GM19467 (cell line): ENCODE data around the gene BUB1B.
"Not testable (repeated sequence)": the region's sequence is repeated elsewhere in the genome, so short reads cannot be mapped to it uniquely, and the experiment has no call there.

Experiments
- ATAC-seq: cut with Tn5 transposase; IDR thresholded peaks from one replicate; pipeline ENCODE4 v1.9.1; 2021; ENCODE audit warnings: mild to moderate bottlenecking, moderate library complexity; ENCODE audit not compliant: unreplicated experiment

Gene BUB1B

DNA sequence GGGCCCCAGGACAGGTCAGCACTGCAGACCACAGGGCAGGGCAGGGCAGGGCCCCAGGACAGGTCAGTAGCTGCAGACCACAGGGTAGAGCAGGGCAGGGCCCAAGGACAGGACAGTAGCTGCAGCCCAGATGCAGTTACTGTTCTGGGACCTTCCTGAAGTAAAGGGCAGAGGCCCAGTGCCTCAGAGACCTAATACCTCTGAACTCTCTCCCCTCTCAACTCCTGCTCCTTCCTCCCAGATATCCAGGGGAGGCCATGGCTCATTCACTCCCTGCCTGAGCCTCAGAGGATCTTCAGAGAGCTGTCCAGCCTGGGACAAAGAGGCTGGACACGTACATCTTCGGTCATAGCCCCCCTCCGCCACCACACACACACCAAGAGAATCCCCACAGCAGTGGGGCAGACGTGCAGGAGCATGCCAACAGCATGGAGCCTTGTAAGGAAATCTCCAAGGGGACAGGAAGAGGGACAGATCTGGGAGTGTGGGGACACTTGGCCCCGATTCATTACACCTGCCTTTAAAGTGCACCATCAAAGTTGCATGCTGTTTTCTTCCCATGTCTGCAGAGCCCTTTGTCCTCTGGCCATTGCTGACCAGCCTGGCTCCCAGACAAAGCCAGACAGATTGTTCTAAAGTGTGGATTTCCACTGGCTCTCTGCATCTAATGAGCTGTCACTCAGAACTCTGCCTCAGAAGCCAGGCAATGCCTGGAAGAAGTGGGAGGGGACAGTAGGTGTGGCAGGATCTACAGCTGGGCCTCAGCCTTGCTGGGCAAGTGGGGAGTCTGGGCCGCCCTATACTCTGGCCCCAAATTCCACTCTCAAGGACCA lies 24.2 kb upstream of the BUB1B start:
- no peak for ATAC-seq

DNA sequence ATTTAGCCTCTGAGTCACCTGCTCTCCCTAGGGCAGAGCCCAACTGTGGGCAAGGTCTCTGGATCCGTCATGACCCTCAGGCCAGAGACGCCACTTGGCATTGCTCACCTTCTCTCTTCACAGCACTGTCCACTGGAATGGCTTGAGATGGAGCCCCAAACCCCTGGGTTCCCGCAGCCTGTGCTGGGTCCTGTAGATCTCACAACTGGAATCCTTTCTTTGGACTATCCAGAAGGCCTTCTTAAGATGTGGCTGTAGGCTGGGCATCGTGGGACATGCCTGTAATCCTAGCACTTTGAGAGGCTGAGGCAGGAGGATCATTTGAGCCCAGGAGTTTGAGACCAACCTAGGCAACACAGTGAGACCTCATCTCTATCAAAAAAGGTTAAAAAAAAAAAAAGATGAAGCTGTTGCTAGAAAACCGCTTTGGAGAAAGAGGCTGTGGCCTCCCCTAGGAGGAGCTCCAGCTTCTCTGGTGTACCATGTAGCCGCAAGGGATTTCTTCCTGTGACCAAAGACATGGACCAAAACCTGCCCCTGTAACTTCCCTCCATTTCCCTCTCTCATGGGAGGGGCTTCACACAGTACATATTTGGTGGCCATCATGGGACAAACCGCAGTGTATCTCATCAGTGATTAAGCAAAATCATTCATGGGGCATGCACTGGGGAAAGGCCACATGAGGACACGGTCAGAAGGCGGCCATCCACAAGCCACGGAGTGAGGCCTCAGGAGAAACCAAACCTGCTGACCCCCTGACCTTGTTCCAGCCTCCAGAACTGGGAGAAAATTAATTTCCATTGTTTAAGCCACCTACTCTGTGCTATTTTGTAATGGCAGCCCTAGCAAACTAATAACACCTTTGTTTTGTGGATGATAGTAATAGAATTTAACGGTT lies 23.3 kb upstream of the BUB1B start:
- ATAC-seq, result no peak

- ATAC-seq, result not testable (repeated sequence)
Measured at GRCh38 chr15:40138201-40138570, 22.7 kb upstream of the BUB1B start.

- ATAC-seq, result no peak
Measured at GRCh38 chr15:40142428-40142827, 18.4 kb upstream of the BUB1B start.

- no peak for ATAC-seq
Measured at GRCh38 chr15:40146037-40146436, 14.8 kb upstream of the BUB1B start.

GRCh38 chr15:40149339-40149738 lies 11.5 kb upstream of the BUB1B start:
- no peak for ATAC-seq

- ATAC-seq, result no peak
Measured at GRCh38 chr15:40150163-40150925, 10.5 kb upstream of the BUB1B start.

- no peak for ATAC-seq
Measured at GRCh38 chr15:40151499-40151898, 9.4 kb upstream of the BUB1B start.

GRCh38 chr15:40151991-40152390 lies 8.9 kb upstream of the BUB1B start:
- no peak for ATAC-seq

DNA sequence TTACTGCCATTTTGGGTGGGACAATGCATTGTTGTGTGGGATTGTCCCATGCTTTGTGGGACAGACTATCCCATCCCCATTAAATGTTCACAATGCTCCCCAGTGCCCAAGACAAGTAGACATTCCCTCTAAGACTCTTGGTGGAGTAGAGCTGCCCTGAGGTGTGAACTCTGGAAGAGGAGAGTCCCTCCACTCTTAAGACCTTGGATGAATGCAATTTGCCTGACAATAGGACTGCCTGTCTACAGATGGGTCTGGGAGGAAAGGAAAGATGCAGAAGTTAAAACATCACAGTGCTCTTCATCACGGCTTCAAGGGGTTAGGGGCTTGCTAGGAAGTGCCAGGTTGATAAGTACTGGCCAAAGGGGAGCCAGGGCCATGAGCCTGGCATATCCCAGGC lies 6.0 kb upstream of the BUB1B start:
- not testable (repeated sequence) for ATAC-seq

DNA sequence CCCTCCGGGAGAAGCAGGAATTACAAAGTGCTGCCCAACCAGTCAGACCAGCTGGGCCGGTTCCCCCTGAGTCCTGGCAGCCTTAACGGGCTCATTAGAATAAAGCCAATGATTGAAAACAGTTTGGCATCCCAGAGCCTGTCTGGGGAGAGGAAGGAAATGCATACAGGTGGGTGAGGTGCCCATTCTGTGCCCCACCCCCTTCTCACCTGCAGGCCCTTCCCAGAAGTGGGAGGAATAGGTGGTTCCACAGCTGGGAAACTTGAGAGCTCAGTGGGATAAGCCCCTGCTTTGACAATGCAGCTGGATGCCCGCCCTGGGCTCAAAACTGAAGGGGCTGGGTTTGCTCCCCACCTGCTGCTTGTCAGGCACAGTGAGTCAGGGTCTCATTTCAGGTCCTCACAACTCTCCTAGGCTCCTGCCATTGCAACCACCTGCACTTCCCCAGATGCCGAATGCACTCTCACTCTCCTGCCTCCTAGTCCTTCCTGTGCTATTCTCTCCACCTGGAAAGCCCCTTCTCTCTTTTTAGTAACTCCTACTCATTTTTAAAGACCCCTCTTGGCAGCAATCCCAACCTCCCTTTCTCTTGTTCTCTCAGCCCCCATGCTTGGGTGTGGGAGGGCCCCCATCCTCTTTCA lies 5.5 kb upstream of the BUB1B start:
- no peak for ATAC-seq

- ATAC-seq, result no peak
Measured at GRCh38 chr15:40157778-40158447, 3.0 kb upstream of the BUB1B start.

GRCh38 chr15:40160021-40160420 lies 848 bp upstream of the BUB1B start:
- ATAC-seq, result no peak

DNA sequence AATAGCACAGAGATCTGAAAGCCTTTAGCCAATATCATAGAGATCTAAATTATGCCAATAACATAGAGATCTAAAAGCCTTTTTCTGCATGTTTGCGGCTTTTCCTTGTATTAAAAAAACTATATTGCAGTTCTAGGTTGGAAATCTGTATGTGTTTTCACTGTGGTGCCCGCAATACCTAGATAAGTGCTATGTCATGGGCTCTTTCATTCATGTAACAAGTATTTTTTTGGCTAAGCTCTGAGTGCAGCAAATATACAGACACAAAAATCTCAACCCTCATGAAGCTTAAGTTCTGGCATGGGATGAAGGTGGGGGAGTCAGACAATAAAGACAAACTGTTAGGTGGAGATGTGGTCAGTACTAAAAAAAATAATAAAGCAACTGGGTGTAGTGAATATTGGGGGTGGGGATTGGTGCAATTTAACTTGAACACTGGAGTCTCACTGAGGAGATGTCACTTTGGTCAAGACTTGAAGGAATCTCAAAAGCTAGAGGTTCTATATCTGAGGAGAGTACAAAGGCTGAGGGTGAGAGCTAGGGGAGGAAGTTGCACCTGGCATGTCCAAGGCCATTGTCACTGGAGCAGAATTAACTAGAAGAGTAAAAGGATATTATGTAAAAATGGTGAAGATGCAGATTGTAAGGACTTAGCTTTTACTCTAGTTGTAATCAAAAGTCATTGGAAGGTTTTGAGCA lies 973 bp downstream of the BUB1B start:
- ATAC-seq, result no peak

- no peak for ATAC-seq
Measured at GRCh38 chr15:40162552-40162951, 1.7 kb downstream of the BUB1B start.

DNA sequence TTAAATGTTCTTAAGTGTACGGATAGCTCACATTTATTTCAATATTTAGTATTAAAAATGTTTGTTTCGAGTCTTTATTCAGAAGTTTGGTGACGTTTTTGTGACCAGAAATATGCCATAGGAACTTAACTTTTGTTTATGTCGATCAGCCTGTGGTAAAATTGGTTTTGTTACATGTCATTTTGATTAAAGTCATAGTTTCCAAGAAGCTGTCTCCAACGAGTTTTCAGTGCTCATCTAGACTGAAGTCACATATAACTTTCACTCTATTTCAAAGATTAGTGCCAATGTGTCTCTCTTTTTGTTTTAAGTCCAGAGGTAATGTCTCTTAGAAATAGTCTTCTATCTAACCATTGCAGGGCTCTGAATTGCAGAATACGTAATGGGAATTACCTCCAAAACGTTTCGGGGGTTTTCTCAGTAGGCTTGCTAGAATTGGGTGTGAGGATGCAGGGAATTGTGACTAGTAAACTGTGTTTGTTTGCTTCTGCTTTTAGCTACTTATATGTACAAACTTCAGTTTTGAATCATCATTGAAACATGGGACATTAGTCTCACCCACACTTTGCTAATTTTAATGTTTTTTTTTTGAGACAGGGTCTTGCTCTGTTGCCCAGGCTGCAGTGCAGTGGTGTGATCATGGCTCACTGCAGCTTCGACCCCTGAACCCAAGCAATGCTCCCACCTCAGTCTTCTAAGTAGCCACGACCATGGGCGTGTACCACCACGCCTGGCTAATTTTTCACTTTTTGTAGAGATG lies 3.0 kb downstream of the BUB1B start:
- ATAC-seq, result no peak

- not testable (repeated sequence) for ATAC-seq
Measured at GRCh38 chr15:40167374-40167773, 6.5 kb downstream of the BUB1B start.

DNA sequence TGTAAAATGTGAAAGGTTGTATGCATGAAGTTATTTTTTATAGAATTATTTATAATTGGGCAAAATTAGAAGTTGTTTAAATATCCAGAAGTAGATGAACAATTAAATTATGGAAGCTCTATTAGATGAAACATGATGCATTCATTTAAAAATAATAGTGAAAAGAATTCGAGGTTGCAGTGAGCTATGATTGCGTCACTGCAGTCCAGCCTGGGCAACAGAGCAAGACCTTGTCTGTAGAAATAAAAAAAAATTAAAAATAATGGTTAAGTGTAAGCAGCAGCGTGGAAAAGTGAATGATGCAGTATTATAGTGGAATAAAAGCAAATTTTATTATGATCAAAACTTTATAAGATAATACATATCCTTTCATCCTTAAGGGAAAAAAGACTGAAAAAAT lies 14.3 kb downstream of the BUB1B start:
- ATAC-seq, result no peak
